ENCODE measurements around the gene HCN2.

DNA sequence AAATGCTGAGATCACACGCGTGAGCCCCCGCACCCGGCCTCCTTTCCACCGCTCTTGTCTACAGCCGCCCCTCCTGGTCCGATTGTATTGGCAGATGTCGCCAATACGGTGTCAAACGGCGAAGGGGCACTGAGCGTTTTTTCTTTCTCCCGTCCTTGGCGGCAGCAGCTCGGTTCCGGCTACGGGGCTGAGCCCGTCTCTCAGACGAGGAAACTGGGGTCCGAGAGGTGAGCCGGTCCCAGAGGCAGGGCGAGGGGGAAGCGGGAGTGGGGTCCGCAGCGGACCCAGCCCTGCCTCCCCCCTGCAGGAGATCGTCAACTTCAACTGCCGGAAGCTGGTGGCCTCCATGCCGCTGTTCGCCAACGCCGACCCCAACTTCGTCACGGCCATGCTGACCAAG lies 23.3 kb downstream of the HCN2 start:
- TF ChIP-seq CTCF (IDR thresholded peaks at IDR 0.05), result no peak
- TF ChIP-seq POLR2A (IDR thresholded peaks at IDR 0.05), result no peak
